ENCODE data around the gene IFRD2.

Gene IFRD2

GRCh38 chr3:50258979-50259378, 33.2 kb downstream of the IFRD2 start:
- TF ChIP-seq ZFX (IDR thresholded peaks at IDR 0.05) (no peak), CTCF (conservative IDR thresholded peaks at IDR 0.05) (no peak)
- no peak overlapping the region for H3K27ac ChIP-seq

GRCh38 chr3:50258029-50258680, 34.1 kb downstream of the IFRD2 start:
- no peak for TF ChIP-seq CTCF (conservative IDR thresholded peaks at IDR 0.05)
- no peak for TF ChIP-seq ZFX (IDR thresholded peaks at IDR 0.05)
- no peak overlapping the region for H3K27ac ChIP-seq

GRCh38 chr3:50256978-50257890, 35.0 kb downstream of the IFRD2 start:
- no peak overlapping the region for H3K27ac ChIP-seq
- no peak for TF ChIP-seq ZFX (IDR thresholded peaks at IDR 0.05)
- TF ChIP-seq CTCF (conservative IDR thresholded peaks at IDR 0.05): peak; percentile 69

GRCh38 chr3:50255251-50255615, 37.0 kb downstream of the IFRD2 start:
- TF ChIP-seq ZFX (IDR thresholded peaks at IDR 0.05): no peak
- no peak for TF ChIP-seq CTCF (conservative IDR thresholded peaks at IDR 0.05)
- no peak overlapping the region for H3K27ac ChIP-seq

- no peak overlapping the region for H3K27ac ChIP-seq
- TF ChIP-seq CTCF (conservative IDR thresholded peaks at IDR 0.05) (no peak), ZFX (IDR thresholded peaks at IDR 0.05) (no peak)
Measured at GRCh38 chr3:50254577-50255250, 37.5 kb downstream of the IFRD2 start.

GRCh38 chr3:50251220-50251619, 41.0 kb downstream of the IFRD2 start:
- TF ChIP-seq ZFX (IDR thresholded peaks at IDR 0.05) (no peak), CTCF (conservative IDR thresholded peaks at IDR 0.05) (no peak)
- no peak overlapping the region for H3K27ac ChIP-seq

- H3K27ac ChIP-seq: no peak overlapping the region
- TF ChIP-seq ZFX (IDR thresholded peaks at IDR 0.05): no peak
- TF ChIP-seq CTCF (conservative IDR thresholded peaks at IDR 0.05): no peak
Measured at GRCh38 chr3:50250514-50250913, 41.7 kb downstream of the IFRD2 start.
